MCF 10A (cell line): ENCODE measurements around the gene SUSD5. TPM values are rescaled to one million over a fixed set of nuclear protein-coding genes. Genes with fewer than 3 reads are reported as not detected.
A peak's percentile ranks its signal among the peaks of the same experiment; 100 is the strongest.

ENCODE experiments used
- BruUV-seq: library from RNA; stranded (reverse); fragments of 400-500 nt; replicated peaks from 2 replicates; lab custom pipeline; 2021; lab: Mats Ljungman, UMichigan
- CTCF ChIA-PET: fragments of 300-600 bp; sonication (Branson Sonifier 250); formaldehyde crosslinking; extraction: SDS; loops from one replicate; lab custom pipeline; 2021; ENCODE audit warnings: antibody characterized with exemption, inconsistent platforms; lab: Yijun Ruan, JAX
- POLR2A ChIA-PET: fragments of 300-600, 350-650 bp; sonication (Branson Sonifier 250); formaldehyde crosslinking; extraction: SDS; loops from one replicate; lab custom pipeline; 2020; ENCODE audit warnings: antibody characterized with exemption, inconsistent platforms; lab: Yijun Ruan, JAX
- DNase-seq: peaks from one replicate; pipeline ENCODE4 v3.0.0-alpha.2; 2018; ENCODE audit not compliant: unreplicated experiment
- H3K27ac Mint-ChIP-seq: one replicate; pipeline ENCODE4 v1.8.0; 2022; ENCODE audit warnings: mild to moderate bottlenecking, low read depth, mixed read lengths; ENCODE audit not compliant: unreplicated experiment
- H3K27me3 Mint-ChIP-seq: one replicate; pipeline ENCODE4 v1.8.0; 2022; ENCODE audit warnings: mixed read lengths; ENCODE audit not compliant: insufficient read depth, unreplicated experiment
- H3K36me3 Mint-ChIP-seq: one replicate; pipeline ENCODE4 v1.8.0; 2022; ENCODE audit warnings: mild to moderate bottlenecking, moderate library complexity, mixed read lengths; ENCODE audit not compliant: insufficient read depth, unreplicated experiment
- H3K4me1 Mint-ChIP-seq: one replicate; pipeline ENCODE4 v1.8.0; 2022; ENCODE audit warnings: mixed read lengths; ENCODE audit not compliant: insufficient read depth, unreplicated experiment
- H3K4me3 Mint-ChIP-seq: one replicate; pipeline ENCODE4 v1.8.0; 2022; ENCODE audit warnings: mild to moderate bottlenecking, moderate library complexity, mixed read lengths; ENCODE audit not compliant: unreplicated experiment
- H3K9me3 Mint-ChIP-seq: one replicate; pipeline ENCODE4 v1.8.0; 2022; ENCODE audit warnings: mixed read lengths; ENCODE audit not compliant: unreplicated experiment
- CTCF ChIP-seq: fragments of 200-600 bp; IDR thresholded peaks from one replicate; pipeline ENCODE4 v1.8.0; 2022; ENCODE audit warnings: antibody characterized with exemption, mild to moderate bottlenecking; ENCODE audit not compliant: unreplicated experiment
- intact Hi-C: fragments of 100-400 bp; cut with micrococcal nuclease; formaldehyde crosslinking; loops from 2 replicates; pipeline ENCODE4 v1.14.1; 2022
- total RNA-seq: library from RNA; stranded (reverse); gene quantifications from 2 replicates; pipeline ENCODE4 v1.2.3, GENCODE V29; 2022

Gene SUSD5
- total RNA-seq, 1 experiment from 2014 or later, result 3.4 TPM

GRCh38 chr3:33152363-33153360 lies 65.9 kb downstream of the SUSD5 start:
- CTCF ChIA-PET, result no interaction called here
- intact Hi-C loops, result no loop called here
- Mint-ChIP-seq H3K27me3 (no peaks in the 10 kb centered on the region), H3K36me3 (peaks cover 6% of the 10 kb centered on the region), H3K4me3 (no peak overlapping the region), H3K4me1 (no peaks in the 10 kb centered on the region), H3K9me3 (no peaks in the 10 kb centered on the region), H3K27ac (no peak overlapping the region)
- no peak for TF ChIP-seq CTCF
- BruUV-seq, result no TSS peak
- POLR2A ChIA-PET, result interaction anchor here (1.5 to 1.9 kb wide), 2 partner anchors 220 kb away, joined by 3 to 5 read pairs; no protein-coding TSS in a partner anchor
- no peak for DNase-seq

DNA sequence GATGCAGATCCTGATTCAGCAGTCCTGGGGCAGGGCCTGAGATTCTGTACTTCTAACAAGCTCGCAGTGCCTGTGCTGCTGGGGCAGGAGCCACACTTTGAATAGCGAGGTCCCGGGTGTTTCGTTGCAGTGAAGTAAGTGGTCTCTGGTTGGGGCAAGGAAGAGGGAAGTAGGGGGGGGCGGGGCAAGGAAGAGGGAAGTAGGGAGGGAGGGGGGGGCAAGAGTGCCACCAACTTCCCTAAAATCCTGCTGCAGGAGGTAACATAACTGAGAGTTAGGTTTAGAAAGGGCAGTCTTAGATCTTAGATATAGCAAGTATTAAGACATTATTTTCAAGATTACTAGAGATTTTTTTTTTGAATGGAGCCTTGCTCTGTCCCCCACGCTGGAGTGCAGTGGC lies 69.3 kb downstream of the SUSD5 start:
- Mint-ChIP-seq H3K27me3 (no peaks in the 10 kb centered on the region), H3K36me3 (peaks cover 13% of the 10 kb centered on the region), H3K4me1 (peaks cover 9% of the 10 kb centered on the region), H3K9me3 (no peaks in the 10 kb centered on the region), H3K27ac (no peak overlapping the region), H3K4me3 (no peak overlapping the region)
- ChIA-PET POLR2A (interaction anchor here (0.7 to 1.2 kb wide), 2 partner anchors 9 to 102 kb away, joined by 3 read pairs; no protein-coding TSS in a partner anchor), CTCF (interaction anchor here (4.4 to 5.0 kb wide), 2 partner anchors 18 to 223 kb away, joined by 31 to 51 read pairs; no protein-coding TSS in a partner anchor)
- no TSS peak for BruUV-seq
- no peak for TF ChIP-seq CTCF
- intact Hi-C loops, result no loop called here
- DNase-seq, result no peak

DNA sequence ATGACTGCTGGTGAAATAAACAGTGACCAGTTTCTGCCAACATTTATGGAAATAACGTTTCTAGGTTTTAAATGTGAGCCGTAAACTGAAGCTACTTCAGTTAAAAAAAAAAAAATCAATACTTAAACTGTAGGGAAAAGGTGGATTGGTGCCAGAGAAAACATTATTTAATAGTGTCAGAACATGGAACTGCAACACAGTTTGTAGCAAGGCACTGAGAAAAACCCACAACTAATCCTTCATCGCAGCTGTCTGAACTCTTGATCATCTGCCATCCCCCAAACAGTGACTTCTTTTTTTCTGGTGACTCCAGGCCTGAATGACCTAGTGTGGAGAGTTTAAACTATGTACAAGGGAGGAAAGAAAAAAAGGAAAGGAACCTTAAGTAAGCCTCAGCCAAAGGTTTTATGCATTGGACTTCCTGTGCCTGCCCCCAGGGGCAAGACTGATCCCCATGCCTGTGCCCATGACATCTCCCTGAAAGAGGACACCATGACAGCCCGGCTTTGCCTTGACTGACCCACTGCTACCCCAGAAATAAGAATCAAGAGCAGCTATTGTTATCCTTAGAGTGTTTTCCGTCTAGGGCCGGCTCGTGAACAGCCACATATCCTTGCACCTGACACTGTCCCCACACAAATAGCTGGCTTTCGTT lies 71.7 kb downstream of the SUSD5 start:
- no peaks in the 10 kb centered on the region for H3K9me3 Mint-ChIP-seq
- no peak overlapping the region for H3K4me3 Mint-ChIP-seq
- peak; percentile 21 for DNase-seq
- TF ChIP-seq CTCF, result no peak
- H3K27ac Mint-ChIP-seq, result no peak overlapping the region
- ChIA-PET CTCF (interaction anchor here (1.1 to 5.0 kb wide), 3 partner anchors 16 to 226 kb away, joined by 4 to 51 read pairs (median 31); no protein-coding TSS in a partner anchor), POLR2A (interaction anchor here (0.7 to 2.6 kb wide), 4 partner anchors 15 to 262 kb away, joined by 3 to 7 read pairs (median 4); partner anchors contain the start of gene FBXL2)
- H3K27me3 Mint-ChIP-seq, result no peaks in the 10 kb centered on the region
- intact Hi-C loops, result no loop called here
- H3K36me3 Mint-ChIP-seq, result peaks cover 36% of the 10 kb centered on the region
- peaks cover 9% of the 10 kb centered on the region for H3K4me1 Mint-ChIP-seq
- BruUV-seq, result no TSS peak
